Measurements from ENCODE around the gene HIPK3.

GRCh38 chr11:33347490-33348125, 90.4 kb downstream of the HIPK3 start:
- TF ChIP-seq CTCF (conservative IDR thresholded peaks at IDR 0.05) (no peak), EZH2 (IDR thresholded peaks at IDR 0.05; ENCODE audit: low read depth) (no peak)
